ENCODE results near the gene GARIN5B. TPM values are rescaled to one million over a fixed set of nuclear protein-coding genes. Genes with fewer than 3 reads are reported as not detected.

The GARIN5B gene
- total RNA-seq, 1 donor from 2014 or later, result 0.27 TPM

GRCh38 chr19:55325172-55325571, 37.9 kb downstream of the GARIN5B start, which contains the start of gene TMEM150B:
TMEM150B (minus strand) TSS chr19:55325341; CDS start chr19:55321036, 4,305 bp downstream.
- Mint-ChIP-seq H3K4me1 (peaks cover under 1% of the 10 kb centered on the region), H3K36me3 (no peaks in the 10 kb centered on the region), H3K27me3 (ENCODE audit: low read depth) (no peaks in the 10 kb centered on the region), H3K4me3 (no peak within 1 kb of the TSS), H3K9me3 (no peaks in the 10 kb centered on the region), H3K27ac (no peak within 1 kb of the TSS)
- DNase-seq (ENCODE audit: low spot score in 2 of 2, unreplicated experiment in 2 of 2), result no peak
- no peak for TF ChIP-seq CTCF (IDR thresholded peaks at IDR 0.05; ENCODE audit: unreplicated experiment)

GRCh38 chr19:55324662-55325061, 38.4 kb downstream of the GARIN5B start:
- Mint-ChIP-seq H3K27ac (no peak overlapping the region), H3K4me1 (peaks cover 5% of the 10 kb centered on the region), H3K36me3 (no peaks in the 10 kb centered on the region), H3K27me3 (ENCODE audit: low read depth) (no peaks in the 10 kb centered on the region), H3K4me3 (no peak overlapping the region), H3K9me3 (no peaks in the 10 kb centered on the region)
- TF ChIP-seq CTCF (IDR thresholded peaks at IDR 0.05; ENCODE audit: unreplicated experiment), result no peak
- DNase-seq (ENCODE audit: low spot score in 2 of 2, unreplicated experiment in 2 of 2), result no peak

GRCh38 chr19:55322204-55322885, 40.7 kb downstream of the GARIN5B start:
- H3K4me3 Mint-ChIP-seq, result no peak overlapping the region
- H3K27me3 Mint-ChIP-seq (ENCODE audit: low read depth), result no peaks in the 10 kb centered on the region
- H3K36me3 Mint-ChIP-seq, result no peaks in the 10 kb centered on the region
- DNase-seq (ENCODE audit: low spot score in 2 of 2, unreplicated experiment in 2 of 2), result no peak
- no peaks in the 10 kb centered on the region for H3K9me3 Mint-ChIP-seq
- no peak overlapping the region for H3K27ac Mint-ChIP-seq
- peaks cover 6% of the 10 kb centered on the region for H3K4me1 Mint-ChIP-seq
- no peak for TF ChIP-seq CTCF (IDR thresholded peaks at IDR 0.05; ENCODE audit: unreplicated experiment)

- H3K27me3 Mint-ChIP-seq (ENCODE audit: low read depth), result no peaks in the 10 kb centered on the region
- no peaks in the 10 kb centered on the region for H3K9me3 Mint-ChIP-seq
- H3K4me1 Mint-ChIP-seq, result peaks cover 6% of the 10 kb centered on the region
- no peaks in the 10 kb centered on the region for H3K36me3 Mint-ChIP-seq
- DNase-seq (ENCODE audit: low spot score in 2 of 2, unreplicated experiment in 2 of 2), result no peak
- H3K4me3 Mint-ChIP-seq, result no peak overlapping the region
- no peak overlapping the region for H3K27ac Mint-ChIP-seq
- no peak for TF ChIP-seq CTCF (IDR thresholded peaks at IDR 0.05; ENCODE audit: unreplicated experiment)
Measured at GRCh38 chr19:55321466-55322137, 41.5 kb downstream of the GARIN5B start.

GRCh38 chr19:55320844-55321419, 42.1 kb downstream of the GARIN5B start:
- Mint-ChIP-seq H3K36me3 (no peaks in the 10 kb centered on the region), H3K27me3 (ENCODE audit: low read depth) (no peaks in the 10 kb centered on the region), H3K4me3 (no peak overlapping the region), H3K4me1 (peaks cover 6% of the 10 kb centered on the region), H3K9me3 (no peaks in the 10 kb centered on the region), H3K27ac (no peak overlapping the region)
- no peak for DNase-seq (ENCODE audit: low spot score in 2 of 2, unreplicated experiment in 2 of 2)
- TF ChIP-seq CTCF (IDR thresholded peaks at IDR 0.05; ENCODE audit: unreplicated experiment), result no peak
